HG03095 (cell line): ENCODE results near the gene PCDHGB2.
A peak's percentile ranks its signal among the peaks of the same experiment; 100 is the strongest.
"Not testable (repeated sequence)": the region's sequence is repeated elsewhere in the genome, so short reads cannot be mapped to it uniquely, and the experiment has no call there.

ENCODE experiments used
- ATAC-seq: cut with Tn5 transposase; IDR thresholded peaks from one replicate; pipeline ENCODE4 v1.9.1; 2021; ENCODE audit warnings: moderate library complexity; ENCODE audit not compliant: unreplicated experiment

Gene PCDHGB2

GRCh38 chr5:141383345-141383744 lies 23.6 kb downstream of the PCDHGB2 start:
- ATAC-seq: no peak

GRCh38 chr5:141384471-141385267 lies 24.9 kb downstream of the PCDHGB2 start:
- ATAC-seq: no peak

DNA sequence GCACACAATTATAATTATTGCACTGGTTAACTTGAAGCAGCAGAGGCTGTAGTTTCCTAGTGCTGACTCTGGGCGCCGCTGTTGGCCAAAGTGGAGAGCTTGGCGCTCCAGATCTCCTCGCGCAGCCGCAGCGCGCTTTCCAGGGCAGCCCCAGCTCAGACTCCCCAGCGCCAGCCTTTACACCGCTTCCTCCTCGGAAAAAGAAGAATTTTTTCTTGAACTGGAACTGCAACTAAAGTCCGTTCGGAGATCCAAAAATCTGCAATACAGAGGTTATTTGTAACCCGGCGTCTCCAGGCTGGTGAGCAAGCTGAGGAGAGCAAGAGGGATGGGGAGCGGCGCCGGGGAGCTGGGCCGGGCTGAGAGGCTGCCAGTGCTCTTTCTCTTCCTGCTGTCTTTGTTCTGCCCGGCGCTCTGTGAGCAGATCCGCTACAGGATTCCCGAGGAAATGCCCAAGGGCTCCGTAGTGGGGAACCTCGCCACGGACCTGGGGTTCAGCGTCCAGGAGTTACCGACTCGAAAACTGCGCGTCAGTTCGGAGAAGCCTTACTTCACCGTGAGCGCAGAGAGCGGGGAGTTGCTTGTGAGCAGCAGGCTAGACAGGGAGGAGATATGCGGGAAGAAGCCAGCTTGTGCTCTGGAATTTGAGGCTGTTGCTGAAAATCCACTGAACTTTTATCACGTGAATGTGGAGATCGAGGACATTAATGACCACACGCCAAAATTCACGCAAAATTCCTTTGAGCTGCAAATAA lies 27.9 kb downstream of the PCDHGB2 start, which contains the start of gene PCDHGB4:
Gene PCDHGB4, plus strand, starts transcription at position 142 of the 755 bp plus-strand sequence. Its CDS starts 187 bp downstream, at position 329.
- not testable (repeated sequence) for ATAC-seq

GRCh38 chr5:141388661-141389060 lies 28.9 kb downstream of the PCDHGB2 start:
- ATAC-seq: no peak

DNA sequence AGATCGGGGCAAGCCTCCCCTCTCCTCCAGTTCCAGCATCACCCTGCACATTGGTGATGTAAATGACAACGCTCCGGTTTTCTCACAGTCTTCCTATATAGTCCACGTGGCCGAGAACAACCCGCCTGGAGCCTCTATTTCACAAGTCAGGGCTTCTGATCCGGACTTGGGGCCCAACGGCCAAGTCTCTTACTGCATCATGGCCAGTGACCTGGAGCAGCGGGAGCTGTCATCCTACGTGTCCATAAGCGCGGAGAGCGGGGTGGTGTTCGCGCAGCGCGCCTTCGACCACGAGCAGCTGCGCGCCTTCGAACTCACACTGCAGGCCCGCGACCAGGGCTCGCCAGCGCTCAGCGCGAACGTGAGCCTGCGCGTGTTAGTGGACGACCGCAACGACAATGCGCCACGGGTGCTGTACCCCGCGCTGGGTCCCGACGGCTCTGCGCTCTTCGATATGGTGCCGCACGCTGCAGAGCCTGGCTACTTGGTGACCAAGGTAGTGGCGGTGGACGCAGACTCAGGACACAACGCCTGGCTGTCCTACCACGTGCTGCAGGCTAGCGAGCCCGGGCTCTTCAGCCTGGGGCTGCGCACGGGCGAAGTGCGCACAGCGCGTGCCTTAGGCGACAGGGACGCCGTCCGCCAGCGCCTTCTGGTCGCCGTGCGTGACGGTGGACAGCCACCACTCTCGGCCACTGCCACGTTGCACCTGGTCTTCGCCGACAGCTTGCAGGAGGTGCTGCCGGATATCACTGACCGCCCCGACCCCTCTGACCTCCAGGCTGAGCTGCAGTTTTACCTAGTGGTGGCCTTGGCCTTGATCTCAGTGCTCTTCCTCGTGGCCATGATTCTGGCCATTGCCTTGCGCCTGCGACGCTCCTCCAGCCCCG lies 29.6 kb downstream of the PCDHGB2 start:
- no peak for ATAC-seq

- ATAC-seq: no peak
Observed at GRCh38 chr5:141392429-141393198, 32.8 kb downstream of the PCDHGB2 start, which contains the start of gene PCDHGA8. PCDHGA8 (plus strand) TSS chr5:141392633; CDS start chr5:141392814, 181 bp downstream.

GRCh38 chr5:141393267-141393666 lies 33.5 kb downstream of the PCDHGB2 start:
- no peak for ATAC-seq

GRCh38 chr5:141394401-141395187 lies 34.8 kb downstream of the PCDHGB2 start:
- not testable (repeated sequence) for ATAC-seq

- peak; percentile 91 for ATAC-seq
Observed at GRCh38 chr5:141397756-141398551, 38.2 kb downstream of the PCDHGB2 start, which contains the start of gene PCDHGB5. PCDHGB5 (plus strand) TSS chr5:141397947; CDS start chr5:141398128, 181 bp downstream.

- ATAC-seq: no peak
Observed at GRCh38 chr5:141398608-141399007, 38.8 kb downstream of the PCDHGB2 start.

DNA sequence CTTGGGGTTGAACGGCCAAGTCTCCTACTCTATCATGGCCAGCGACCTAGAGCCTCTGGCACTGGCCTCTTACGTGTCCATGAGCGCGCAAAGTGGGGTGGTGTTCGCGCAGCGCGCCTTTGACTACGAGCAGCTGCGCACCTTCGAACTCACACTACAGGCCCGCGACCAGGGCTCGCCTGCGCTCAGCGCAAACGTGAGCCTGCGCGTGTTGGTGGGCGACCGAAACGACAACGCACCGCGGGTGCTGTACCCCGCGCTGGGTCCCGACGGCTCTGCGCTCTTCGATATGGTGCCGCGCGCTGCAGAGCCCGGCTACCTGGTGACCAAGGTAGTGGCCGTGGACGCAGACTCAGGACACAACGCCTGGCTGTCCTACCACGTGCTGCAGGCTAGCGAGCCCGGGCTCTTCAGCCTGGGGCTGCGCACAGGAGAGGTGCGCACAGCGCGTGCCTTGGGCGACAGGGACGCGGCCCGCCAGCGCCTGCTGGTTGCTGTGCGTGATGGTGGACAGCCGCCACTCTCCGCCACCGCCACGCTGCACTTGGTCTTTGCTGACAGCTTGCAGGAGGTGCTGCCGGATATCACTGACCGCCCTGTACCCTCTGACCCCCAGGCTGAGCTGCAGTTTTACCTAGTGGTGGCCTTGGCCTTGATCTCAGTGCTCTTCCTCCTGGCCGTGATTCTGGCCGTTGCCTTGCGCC lies 39.9 kb downstream of the PCDHGB2 start:
- no peak for ATAC-seq

DNA sequence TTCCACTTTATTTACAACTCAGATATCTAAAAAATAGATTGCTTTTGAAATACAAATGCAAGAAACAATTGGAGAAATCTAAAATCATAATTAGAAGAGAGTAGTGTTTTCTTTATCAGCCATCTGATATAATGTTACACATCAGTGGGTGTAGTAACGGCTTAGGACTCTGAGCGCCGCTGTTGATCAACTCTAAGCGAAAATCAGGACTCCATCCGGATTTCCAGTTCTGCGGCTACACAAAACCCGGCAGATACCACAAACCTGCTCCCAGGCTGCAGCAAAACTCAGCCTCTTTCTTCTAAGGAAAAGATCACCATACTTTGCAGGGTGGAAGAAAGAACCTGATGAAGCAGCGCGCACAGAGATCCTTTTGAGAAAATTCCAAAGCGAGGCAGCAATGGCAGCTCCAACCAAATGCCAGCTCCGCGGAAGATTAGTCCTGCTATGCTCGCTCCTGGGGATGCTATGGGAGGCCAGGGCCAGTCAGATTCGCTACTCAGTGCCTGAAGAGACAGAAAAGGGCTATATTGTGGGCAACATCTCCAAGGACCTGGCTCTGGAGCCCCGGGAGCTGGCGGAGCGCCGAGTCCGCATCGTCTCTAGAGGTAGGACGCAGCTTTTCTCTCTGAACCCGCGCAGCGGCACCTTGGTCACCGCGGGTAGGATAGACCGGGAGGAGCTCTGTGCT lies 42.9 kb downstream of the PCDHGB2 start, which contains the start of gene PCDHGA9:
Gene PCDHGA9, plus strand, starts transcription at position 226 of the 691 bp plus-strand sequence. Its CDS starts 175 bp downstream, at position 401.
- no peak for ATAC-seq

- no peak for ATAC-seq
Observed at GRCh38 chr5:141403387-141403786, 43.6 kb downstream of the PCDHGB2 start.

GRCh38 chr5:141407790-141408505 lies 48.2 kb downstream of the PCDHGB2 start, which contains the start of gene PCDHGB6:
PCDHGB6 (plus strand) TSS chr5:141408021; CDS start chr5:141408203, 182 bp downstream.
- peak; percentile 68 for ATAC-seq

DNA sequence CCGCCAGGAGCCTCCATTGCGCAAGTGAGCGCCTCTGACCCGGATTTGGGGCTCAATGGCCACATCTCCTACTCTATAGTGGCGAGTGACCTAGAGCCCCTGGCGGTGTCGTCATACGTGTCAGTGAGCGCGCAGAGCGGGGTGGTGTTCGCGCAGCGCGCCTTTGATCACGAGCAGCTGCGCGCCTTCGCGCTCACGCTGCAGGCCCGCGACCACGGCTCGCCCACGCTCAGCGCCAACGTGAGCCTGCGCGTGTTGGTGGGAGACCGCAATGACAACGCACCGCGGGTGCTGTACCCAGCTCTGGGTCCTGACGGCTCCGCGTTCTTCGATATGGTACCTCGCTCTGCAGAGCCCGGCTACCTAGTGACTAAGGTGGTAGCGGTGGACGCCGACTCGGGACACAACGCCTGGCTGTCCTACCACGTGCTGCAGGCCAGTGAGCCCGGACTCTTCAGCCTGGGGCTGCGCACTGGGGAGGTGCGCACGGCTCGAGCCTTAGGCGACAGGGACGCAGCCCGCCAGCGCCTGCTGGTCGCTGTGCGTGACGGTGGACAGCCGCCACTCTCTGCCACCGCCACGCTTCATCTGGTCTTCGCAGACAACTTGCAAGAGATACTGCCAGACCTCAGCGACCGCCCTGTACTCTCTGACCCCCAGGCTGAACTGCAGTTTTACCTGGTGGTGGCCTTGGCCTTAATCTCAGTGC lies 50.0 kb downstream of the PCDHGB2 start:
- ATAC-seq: no peak

DNA sequence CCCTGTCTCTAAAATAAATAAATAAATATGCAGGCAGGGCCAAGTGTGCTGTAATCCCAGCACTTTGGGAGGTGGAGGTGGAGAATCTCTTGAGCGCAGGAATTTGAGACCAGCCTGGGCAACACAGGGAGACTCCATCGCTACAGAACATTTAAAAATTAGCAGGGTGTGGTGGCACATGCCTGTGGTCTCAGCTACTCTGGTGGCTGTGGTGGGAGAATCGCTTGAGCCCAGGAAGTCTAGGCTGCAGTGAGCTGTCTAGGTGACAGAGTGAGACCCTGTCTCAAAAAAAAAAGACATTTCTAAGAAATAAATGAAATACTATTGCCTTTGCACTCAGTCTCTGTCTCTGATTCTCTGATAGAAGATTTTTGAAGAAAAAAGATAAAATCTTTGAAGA lies 51.8 kb downstream of the PCDHGB2 start:
- ATAC-seq: no peak
